ENCODE data around the gene IRF4. TPM values are rescaled to one million over a fixed set of nuclear protein-coding genes. Genes with fewer than 3 reads are reported as not detected.

IRF4 gene
- total RNA-seq, 1 donor from 2014 or later = 0.11 TPM

DNA sequence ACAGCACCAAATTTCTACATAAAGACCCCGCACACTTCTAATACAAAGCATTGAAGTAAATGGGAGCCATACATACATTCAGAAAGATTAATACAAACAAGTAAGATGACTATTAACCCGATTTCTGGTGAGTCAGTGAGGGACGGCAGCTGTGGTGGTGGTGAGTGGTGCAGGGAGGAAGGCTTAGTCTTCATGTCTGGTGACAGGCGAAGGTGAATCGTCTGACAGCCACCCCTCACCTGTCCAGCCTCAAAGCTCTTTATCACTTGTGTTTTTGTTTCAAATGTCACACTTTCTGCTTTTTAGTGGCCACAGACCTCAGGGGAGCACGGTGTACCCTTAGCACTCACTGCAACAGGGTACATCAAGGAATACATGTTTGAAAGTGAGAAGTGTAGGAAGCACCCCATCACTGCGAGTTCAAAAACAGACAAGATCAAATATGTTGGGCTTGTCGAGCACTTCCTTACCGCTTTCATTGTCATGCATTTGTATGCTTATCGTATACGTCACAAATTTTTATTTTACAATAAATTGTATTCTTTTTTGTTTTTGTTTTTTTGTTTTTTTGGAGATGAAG lies 63.5 kb downstream of the IRF4 start:
- H3K27ac ChIP-seq = no peak overlapping the region
- no peaks in the 10 kb centered on the region for H3K9me3 ChIP-seq (ENCODE audit: low read depth)
- H2AFZ ChIP-seq (replicated peaks) = no peak overlapping the region
- H3K9ac ChIP-seq = no peak overlapping the region
- H3F3A ChIP-seq (ENCODE audit: low read depth) = no peaks in the 10 kb centered on the region
- H3K9me3 Mint-ChIP-seq = peaks cover 10% of the 10 kb centered on the region
- H3K4me2 ChIP-seq = no peak overlapping the region
- H3K27me3 Mint-ChIP-seq (ENCODE audit: insufficient read depth, low read depth) = peaks cover 7% of the 10 kb centered on the region
- TF ChIP-seq, protein P1, sequence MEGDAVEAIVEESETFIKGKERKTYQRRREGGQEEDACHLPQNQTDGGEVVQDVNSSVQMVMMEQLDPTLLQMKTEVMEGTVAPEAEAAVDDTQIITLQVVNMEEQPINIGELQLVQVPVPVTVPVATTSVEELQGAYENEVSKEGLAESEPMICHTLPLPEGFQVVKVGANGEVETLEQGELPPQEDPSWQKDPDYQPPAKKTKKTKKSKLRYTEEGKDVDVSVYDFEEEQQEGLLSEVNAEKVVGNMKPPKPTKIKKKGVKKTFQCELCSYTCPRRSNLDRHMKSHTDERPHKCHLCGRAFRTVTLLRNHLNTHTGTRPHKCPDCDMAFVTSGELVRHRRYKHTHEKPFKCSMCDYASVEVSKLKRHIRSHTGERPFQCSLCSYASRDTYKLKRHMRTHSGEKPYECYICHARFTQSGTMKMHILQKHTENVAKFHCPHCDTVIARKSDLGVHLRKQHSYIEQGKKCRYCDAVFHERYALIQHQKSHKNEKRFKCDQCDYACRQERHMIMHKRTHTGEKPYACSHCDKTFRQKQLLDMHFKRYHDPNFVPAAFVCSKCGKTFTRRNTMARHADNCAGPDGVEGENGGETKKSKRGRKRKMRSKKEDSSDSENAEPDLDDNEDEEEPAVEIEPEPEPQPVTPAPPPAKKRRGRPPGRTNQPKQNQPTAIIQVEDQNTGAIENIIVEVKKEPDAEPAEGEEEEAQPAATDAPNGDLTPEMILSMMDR (IDR thresholded peaks at IDR 0.05) = no peak
- no peak for TF ChIP-seq EZH2phosphoT487 (IDR thresholded peaks at IDR 0.05)
- TF ChIP-seq EZH2 (IDR thresholded peaks at IDR 0.05) = no peak
- no peaks in the 10 kb centered on the region for H3K36me3 Mint-ChIP-seq
- H4K20me1 ChIP-seq (ENCODE audit: low read depth) = no peaks in the 10 kb centered on the region
- no peak for DNase-seq (ENCODE audit: low spot score)
- H3K4me3 Mint-ChIP-seq = no peak overlapping the region
- no peak overlapping the region for H3K4me3 ChIP-seq
- no peaks in the 10 kb centered on the region for H3K36me3 ChIP-seq
- H3K27ac Mint-ChIP-seq = no peak overlapping the region
- no peaks in the 10 kb centered on the region for H3K27me3 ChIP-seq
- no peaks in the 10 kb centered on the region for H3K4me1 ChIP-seq
- H3K4me1 Mint-ChIP-seq = no peaks in the 10 kb centered on the region
- H3K79me2 ChIP-seq (ENCODE audit: low read depth) = no peaks in the 10 kb centered on the region

DNA sequence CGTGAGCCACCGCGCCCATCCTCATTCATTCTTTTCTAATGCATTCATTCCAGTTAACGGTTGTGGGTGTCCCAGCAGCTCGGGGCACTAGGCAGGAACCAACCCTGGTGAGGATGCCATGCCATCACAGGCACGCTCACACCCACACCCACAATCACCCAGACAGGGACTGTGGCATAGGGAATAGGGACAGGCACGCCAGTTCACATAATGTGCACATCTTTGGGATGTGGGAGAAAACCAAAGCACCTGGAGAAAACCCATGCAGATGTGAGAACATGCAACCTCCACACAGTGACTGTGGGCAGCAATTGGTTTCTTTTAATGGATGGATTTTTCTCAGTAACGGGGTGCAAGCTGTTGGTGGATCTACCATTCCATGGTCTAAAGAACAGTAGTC lies 64.3 kb downstream of the IRF4 start:
- Histone ChIP-seq H3K36me3 (no peaks in the 10 kb centered on the region), H3K9me3 (ENCODE audit: low read depth) (no peaks in the 10 kb centered on the region), H4K20me1 (ENCODE audit: low read depth) (no peaks in the 10 kb centered on the region), H3K9ac (no peak overlapping the region), H3K79me2 (ENCODE audit: low read depth) (no peaks in the 10 kb centered on the region), H3K4me3 (no peak overlapping the region), H3F3A (ENCODE audit: low read depth) (no peaks in the 10 kb centered on the region), H3K27ac (no peak overlapping the region), H3K4me1 (no peaks in the 10 kb centered on the region), H2AFZ (replicated peaks) (no peak overlapping the region), H3K4me2 (no peak overlapping the region), H3K27me3 (no peaks in the 10 kb centered on the region)
- no peak for DNase-seq (ENCODE audit: low spot score)
- Mint-ChIP-seq H3K4me3 (no peak overlapping the region), H3K9me3 (peaks cover 5% of the 10 kb centered on the region), H3K27me3 (ENCODE audit: insufficient read depth, low read depth) (peaks cover 3% of the 10 kb centered on the region), H3K36me3 (no peaks in the 10 kb centered on the region), H3K27ac (no peak overlapping the region), H3K4me1 (no peaks in the 10 kb centered on the region)
- TF ChIP-seq EZH2 (IDR thresholded peaks at IDR 0.05) (no peak), EZH2phosphoT487 (IDR thresholded peaks at IDR 0.05) (no peak)
- TF ChIP-seq, protein P1 (IDR thresholded peaks at IDR 0.05) = no peak

DNA sequence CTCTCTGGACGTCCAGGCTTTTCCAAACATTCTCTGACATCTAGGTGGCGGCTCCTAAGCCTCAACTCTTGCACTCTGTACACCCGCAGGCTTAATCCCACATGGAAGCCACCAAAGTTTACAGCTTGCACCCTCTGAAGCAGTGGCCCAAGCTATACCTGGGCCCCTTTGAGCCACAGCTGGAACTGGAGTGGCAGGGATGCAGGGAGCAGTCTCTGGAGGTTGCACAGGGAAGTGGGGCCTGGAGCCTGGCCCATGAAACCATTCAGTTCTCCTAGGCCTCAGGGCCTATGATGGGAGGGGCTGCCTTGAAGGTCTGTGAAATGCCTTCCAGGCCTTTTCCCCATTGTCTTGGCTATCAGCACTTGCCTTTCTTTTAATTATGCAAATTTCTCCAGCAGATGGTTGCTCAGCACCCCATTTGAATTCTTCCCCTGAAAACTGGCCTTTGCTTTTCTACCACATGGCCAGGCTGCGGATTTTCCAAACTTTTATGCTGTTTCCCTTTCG lies 64.9 kb downstream of the IRF4 start:
- Histone ChIP-seq H3K27me3 (no peaks in the 10 kb centered on the region), H3K4me1 (no peaks in the 10 kb centered on the region), H3K9me3 (ENCODE audit: low read depth) (no peaks in the 10 kb centered on the region), H4K20me1 (ENCODE audit: low read depth) (no peaks in the 10 kb centered on the region), H3F3A (ENCODE audit: low read depth) (no peaks in the 10 kb centered on the region), H3K9ac (no peak overlapping the region), H3K4me3 (no peak overlapping the region), H3K36me3 (no peaks in the 10 kb centered on the region), H3K79me2 (ENCODE audit: low read depth) (no peaks in the 10 kb centered on the region), H3K4me2 (no peak overlapping the region), H3K27ac (no peak overlapping the region), H2AFZ (replicated peaks) (peak overlapping the region; percentile 50)
- DNase-seq (ENCODE audit: low spot score) = peak; percentile 15
- TF ChIP-seq EZH2 (IDR thresholded peaks at IDR 0.05) (no peak), EZH2phosphoT487 (IDR thresholded peaks at IDR 0.05) (no peak)
- TF ChIP-seq, protein P1 (IDR thresholded peaks at IDR 0.05) = no peak
- Mint-ChIP-seq H3K27me3 (ENCODE audit: insufficient read depth, low read depth) (peaks cover 3% of the 10 kb centered on the region), H3K4me1 (no peaks in the 10 kb centered on the region), H3K9me3 (peaks cover 5% of the 10 kb centered on the region), H3K27ac (no peak overlapping the region), H3K36me3 (no peaks in the 10 kb centered on the region), H3K4me3 (no peak overlapping the region)
